Bone marrow (tissue), 2 donors: Measurements from ENCODE around the gene TTC32.
A peak's percentile ranks its signal among the peaks of the same experiment; 100 is the strongest.

ENCODE experiments used
- DNase-seq, 2 donors: peaks; one replicate each; lab custom pipeline; 2025; lab: John Stamatoyannopoulos, UW

The TTC32 gene

DNA sequence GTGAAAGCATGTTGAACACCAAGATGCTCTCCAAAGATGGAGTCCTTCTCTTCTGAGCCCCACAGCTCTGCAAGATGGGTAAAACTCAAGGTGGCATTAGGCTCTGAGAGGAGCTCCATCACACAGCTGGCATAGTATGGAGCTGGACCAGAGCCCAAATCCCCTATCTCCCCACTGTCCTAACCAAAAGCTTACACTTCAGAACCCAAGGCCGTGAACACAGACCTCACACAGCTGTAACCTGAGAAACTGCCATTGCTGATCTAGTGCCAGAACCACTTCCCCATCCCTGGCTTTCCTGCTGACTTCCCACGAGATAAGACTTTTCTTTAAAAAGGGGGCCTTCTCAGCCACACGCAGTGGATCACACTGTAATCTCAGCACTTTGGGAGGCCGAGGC is 25.0 kb downstream of the TTC32 start:
- no peak for DNase-seq

DNA sequence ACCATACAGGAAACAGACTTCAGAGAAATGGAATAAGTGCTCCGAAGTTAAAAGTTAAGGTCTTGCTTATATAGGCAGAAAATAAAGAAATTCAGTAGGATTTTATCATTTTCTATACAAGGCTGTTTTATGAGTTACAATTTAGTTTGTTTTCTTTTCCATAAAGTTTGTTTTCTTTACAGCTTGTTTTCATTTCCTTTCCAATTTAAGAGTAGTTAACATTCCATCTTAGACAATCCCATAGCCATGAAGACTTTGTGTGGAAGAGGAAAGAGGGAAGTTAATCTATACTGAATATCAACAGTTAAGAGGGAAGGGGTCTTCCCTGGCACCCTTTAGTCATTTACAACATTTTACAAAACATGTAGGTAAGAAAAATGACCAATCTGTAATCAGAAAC is 26.5 kb downstream of the TTC32 start:
- DNase-seq, result no peak

DNA sequence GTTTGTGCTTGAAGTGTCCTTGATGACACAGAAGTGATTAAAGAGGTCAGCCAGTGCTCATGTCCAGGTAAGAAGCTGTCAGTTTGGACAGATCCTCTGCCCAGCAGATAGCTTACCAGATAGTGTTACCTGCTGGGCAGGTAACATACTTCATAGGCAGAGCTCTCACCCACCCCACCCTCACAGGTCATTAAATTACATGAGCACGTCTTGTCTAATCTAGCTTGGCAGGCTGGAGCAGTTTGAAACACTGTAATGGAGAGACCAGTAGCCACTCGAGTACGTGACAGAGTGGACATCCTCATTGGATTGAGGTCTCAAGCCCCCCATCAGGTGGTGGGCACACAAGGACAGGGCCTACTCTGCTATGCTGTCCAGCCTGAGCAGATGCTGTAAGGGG is 27.1 kb downstream of the TTC32 start:
- DNase-seq, result no peak

DNA sequence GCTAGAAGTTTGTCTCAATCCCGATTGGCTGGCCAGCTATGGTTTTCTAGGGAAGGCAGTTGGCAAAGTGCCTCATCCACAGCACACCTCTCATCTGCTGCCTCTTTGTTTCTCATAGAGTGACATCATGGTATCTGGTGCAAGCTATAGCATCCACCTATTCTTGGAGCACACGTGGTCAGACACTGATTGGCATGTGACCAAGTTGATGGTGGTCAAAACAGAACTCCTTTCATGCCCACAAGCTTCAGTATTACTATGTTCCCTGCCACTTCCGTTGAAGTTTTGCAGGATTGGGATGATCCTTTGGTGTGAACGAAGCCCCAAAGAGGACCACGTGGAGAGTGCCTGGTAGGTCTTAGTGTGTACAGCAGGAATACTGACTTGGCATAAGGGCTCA is 28.8 kb downstream of the TTC32 start:
- no peak for DNase-seq

DNA sequence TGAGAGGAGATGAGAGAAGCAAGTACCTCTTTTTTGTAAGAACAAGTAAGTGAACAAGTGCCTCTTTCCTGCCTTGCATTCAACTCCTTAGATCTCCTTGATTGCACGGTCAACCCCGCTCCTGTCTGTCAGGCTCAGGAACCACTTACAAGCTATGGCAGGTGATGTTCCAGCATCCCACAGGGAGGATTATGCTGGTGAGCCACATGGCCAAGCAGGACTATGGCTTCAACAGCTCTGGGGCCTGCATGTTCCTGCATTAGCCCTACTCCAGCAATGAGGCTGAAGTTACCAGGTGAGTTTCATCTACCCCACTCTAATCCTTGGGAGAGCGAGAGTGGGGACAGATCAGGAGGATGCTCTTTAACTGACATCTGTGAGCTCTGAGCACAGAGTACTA is 29.5 kb downstream of the TTC32 start:
- no peak for DNase-seq

DNA sequence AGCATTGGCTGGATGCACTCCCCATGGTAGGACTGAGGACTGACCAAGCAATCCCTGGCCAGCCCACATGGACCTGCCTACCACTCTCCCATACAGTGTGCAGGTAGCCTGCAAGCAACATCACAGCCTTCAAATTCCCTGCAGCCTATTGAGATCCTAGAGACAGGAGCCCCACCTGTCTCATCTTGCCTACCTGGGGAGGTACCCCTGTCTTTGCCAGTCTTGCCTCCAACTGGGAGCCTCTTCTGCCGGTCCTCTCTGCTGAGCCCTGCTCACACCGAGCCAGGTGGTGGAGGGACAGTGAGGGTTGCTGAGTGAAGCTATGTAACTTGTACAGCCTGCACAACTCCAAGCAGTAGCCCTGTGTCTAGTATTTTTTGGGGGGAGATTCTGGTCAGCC is 29.9 kb downstream of the TTC32 start:
- DNase-seq, result no peak

DNA sequence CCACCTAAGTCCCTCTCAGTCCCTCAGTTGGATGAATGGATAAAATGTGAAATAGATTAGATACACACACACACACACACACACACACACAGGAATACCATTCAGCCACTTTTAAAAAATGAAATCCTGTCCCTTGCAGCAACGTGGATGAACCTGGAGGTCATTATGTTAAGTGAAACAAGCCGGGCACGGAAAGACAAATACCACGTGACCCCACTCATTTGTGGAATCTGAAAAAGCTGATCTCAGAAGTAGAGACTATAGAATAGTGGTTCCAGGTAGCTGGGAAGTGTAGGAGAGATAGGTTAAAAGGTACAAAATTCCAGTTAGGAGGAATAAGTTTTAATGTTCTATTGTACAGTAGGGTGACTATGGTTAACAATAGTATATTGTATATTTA is 31.0 kb downstream of the TTC32 start:
- no peak for DNase-seq

DNA sequence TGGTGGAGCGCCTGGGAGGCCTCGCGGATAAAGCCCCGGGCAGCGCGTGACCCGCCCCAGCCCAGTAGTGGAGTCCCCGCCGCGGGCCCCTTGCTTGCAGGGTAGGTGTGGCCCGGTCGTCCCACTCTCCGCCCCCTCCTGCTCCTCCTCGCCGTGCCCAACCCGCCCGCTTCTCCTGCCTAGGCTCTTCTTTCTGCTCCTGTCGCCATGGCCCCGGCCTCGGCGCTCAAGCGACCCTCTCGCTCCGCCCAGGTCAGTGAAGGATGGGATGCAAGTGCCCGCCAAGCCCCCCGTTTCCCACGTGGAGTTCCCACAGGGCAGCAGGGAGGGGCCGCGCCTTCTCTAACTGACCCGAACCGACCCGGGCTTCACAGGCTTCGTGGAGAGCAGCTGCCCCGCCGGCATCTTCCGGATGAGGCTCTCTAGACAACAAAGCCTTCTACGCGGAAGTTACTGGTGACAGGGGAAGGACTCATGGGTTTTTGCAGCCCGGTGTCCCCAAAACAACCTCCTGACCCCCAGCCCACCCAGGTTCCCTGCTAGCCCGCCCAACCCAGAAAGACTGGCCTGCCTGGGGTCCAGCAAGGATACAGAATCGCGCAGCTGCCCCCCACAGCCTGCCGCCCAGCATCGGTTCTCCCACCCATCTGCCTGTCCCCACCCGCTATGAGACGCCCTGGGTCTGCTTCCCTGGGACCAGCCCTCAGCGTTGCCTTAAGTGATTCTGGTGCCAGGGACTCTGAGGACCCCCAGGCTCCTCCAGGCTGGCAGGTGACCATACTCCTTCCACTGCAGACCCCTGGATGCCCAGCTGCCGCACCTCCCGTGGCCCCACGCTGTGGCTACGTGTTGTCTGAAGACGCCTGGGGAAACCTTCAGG is 32.8 kb downstream of the TTC32 start:
- DNase-seq, result peak in 1 of 2 donors; percentile 12

DNA sequence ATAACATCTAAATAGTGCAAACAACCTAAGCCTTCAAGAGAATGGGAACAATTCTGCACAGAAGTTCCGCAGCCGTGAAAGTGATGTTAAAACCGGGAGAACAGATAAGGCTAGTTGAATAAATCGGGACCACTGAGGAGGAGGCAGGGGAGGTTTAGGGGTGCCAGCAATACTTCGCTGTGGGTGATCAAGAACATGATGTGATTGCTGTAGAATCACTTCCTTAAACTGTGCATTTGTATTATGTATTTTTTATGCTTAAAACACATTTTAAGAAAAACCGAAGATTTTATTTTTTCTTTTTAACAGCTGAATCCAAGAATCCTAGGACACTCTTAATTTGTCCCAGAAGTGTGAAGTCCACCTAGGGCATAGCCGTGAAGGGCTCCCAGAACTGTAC is 33.6 kb downstream of the TTC32 start:
- DNase-seq, result no peak

DNA sequence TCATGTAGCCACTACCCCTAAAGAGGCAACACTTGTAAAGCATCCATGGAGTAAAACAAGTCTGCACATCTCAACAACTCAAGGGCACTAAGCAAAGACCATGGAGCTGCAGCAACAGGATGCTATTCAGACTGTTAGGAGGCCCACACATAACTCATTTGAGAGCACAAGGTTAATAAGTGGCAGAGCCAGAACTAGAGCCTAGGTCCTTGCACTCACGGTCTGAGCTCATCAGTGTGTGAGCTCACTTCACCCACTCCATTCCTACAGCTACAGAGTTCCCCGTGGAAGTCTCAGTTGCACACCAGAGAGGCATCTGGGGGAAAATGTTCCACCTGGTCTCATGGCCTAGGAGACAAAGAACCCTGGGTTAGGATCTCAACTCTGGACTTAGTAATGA is 35.0 kb downstream of the TTC32 start:
- DNase-seq, result no peak

DNA sequence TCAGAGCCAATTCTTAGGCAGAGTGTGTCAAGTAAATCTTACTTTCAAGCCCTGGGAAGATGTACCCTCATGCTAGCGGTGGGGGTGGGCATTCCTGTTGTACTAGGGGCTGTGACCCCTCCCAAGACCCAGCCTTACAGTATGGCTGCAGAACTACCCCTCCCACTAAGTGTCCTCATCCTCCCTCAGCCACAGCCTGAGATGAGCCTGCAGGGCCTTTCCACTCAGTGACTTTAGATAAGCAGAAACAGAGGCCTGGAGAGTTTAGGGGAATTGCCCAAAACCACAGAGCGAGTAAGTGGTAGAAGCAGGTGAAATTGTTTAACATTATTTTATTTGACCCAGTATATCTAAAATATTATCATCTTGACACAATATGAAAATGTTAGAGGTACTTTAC is 36.6 kb downstream of the TTC32 start:
- DNase-seq, result no peak

DNA sequence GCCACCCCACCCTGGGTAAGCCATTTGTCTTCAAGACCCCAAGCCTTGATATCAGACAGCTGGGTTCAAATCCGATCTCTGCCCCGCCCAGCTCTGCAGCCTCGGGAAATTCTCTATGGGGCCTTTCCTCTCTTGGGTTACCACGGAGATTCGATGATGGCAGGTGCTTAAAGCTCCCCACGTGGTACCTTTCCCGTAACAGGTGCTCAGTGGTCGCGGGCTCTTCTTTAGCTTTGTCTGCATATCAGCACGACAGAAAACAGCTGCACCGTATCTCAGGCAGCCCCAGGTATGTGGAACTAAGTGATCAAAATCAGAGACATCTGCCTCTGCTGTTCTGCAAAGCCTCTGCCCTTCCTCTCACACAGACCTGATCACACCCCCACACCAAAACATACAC is 37.4 kb downstream of the TTC32 start:
- no peak for DNase-seq

DNA sequence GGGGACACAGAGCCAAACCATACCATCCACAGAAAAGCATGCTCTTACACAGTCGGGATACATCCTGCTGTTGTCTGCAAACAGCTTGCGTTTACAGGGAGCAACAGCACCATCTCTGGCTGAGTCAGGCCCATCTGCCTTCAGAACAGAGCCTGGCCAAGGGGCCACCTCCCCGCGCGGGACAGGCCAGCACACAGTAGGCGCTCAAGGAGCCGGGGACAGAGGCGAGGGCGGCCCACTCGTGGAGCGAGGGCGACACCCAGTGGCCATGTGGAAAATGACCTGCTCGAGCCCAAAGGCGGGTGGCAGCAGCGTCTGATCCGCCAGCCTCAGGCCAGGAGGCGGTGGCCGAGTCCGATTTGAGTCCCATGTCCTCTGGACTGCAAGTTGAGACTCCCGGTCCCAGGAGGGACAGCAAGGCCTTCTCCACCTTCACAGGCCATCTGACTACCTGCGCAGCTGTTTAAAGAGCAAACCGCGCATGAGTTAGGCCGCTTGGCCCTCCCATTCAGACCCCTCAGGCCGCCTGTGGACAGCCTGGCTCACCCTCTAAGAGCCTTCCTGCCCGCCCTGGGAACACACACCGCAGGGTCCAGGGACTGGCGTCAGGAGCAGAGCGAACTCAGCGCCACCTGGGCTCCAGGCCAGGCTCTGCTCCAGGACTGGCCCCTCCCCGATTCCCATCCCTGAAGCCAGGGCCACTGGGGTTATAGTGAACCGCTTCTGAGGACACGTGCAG is 38.3 kb downstream of the TTC32 start:
- peak; percentile 1 to 49 for DNase-seq

DNA sequence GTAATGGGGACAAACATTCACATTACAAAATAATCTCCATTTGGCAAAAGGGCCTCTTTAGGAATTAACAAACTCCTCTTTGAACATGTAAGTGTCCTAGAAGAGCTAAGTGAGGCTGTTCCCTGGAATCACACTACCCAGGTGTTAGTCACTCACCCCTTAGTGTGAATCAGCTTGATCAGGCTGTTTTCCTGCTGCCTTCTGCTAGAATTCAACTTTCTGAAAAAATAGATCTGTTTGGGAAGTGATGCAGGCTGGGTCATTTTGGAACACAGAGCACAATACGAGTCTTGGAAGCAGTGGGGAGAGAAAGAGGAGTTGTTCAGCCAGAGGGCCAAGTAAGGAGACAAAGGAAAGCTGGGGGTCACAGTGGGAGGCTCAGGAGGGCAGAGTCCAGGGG is 40.0 kb downstream of the TTC32 start:
- no peak for DNase-seq

DNA sequence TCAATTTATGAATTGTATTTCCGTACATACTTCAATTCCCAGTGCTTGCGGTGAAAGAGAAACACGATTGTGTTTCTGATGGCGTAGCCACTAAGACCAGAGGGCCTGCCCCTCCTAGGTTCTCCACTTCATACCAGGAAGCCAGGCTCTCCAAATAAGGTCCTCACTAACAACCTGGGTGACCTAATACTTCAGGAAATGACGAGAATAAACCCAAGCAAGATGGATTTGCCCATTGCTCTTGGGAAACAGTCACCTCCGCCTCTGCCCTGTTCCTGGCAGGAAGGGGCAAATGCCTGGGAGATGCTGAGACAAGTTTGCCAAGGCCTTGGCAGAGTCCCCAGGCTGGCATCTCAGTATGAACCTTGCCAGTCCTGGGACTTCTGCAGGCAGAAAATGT is 41.8 kb downstream of the TTC32 start:
- no peak for DNase-seq

DNA sequence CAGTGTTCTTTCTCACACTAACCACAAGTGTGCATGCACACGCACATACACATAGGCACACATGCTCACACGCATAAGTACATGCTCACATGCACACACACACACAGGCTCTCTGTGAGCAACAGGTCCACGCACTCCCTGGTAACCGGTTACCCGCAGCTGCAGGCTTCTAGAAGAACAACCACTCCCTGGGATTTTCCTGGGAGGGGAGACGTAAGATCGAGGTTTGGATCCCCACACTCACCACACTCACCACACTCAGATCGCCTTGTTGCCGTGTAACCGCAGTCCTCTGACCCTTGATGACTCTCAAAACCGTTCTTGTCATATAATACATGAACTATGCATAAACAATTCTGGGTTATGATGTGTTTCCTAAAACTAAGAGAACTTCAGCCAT is 42.2 kb downstream of the TTC32 start:
- no peak for DNase-seq

DNA sequence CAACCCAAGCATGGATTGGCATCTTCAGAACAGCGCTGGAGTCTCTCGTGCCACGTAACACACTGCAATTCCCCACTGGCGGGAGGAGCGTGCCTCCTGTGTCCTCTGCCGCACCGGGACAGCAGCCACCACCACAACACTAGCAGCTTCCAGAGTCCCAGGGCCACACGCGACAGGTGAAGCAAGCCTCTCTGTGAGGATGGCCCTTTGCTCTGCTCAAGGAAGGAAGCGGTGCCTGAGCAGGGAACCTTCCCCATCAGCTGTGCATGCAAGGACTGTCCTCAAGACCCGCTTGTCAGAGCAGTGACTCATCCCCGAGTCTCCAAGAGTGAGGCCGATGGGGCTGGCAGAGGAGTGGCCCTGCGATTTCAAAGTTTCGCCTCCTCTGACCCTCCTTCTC is 44.0 kb downstream of the TTC32 start:
- DNase-seq, result no peak

DNA sequence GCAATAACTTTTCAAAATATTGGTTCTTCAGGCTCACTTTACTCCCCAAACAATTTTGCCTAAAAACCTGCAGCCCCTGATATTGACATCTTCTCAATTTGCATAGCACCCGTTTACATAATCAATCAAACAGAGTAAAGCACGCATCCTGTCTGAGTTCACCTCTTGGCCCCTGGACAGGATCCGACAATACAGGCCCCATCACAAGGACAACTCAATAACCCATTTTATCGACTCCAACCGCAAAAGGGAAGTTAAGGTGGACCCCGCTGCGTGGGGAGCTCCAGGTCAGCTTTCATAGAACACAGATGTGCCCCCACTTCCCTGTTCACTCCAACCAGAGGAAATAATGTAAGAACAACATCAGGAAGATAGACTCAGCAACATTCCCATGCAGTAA is 44.7 kb downstream of the TTC32 start:
- no peak for DNase-seq

DNA sequence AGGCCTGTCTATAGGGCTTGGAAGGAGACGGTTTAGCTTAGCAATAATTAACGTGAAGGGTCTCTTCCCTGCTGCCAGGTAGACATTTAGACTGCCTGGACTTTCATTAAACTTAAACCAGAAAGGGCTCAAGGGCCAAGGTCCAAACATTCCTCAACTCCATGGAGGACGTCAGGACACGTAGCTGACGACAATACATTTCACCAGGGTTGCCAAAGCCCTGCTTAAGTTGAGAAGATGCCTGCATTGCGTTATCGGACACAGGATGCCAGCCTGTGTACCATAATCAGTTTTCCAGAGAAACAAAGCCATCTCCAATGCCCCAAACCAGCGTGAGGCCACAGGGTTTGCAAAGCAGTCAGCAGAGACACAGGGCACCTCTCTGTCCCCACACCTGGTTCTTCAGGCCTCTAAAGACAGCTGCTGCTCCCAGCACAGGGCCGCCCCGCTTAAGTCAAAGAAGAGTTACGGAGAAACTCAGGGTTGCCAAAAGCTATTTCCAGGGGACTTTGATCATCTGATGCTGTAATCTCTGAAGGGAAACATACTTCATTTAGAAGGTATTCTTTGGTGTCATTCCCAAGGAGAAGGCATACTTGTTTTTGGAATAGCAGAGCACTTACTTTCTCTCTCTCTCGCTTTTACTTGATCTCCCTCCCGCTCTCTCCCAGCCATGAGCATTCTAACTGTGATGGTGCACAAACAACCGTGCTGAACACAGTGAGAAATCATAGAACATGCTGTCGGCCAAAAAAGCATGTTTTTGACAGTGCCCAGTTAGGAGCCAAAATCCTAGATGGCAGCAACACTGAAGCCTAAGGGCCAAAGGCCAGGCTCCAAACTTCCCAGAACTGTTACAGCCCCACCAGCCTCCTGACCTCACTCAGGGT is 46.0 kb downstream of the TTC32 start:
- DNase-seq, result no peak

DNA sequence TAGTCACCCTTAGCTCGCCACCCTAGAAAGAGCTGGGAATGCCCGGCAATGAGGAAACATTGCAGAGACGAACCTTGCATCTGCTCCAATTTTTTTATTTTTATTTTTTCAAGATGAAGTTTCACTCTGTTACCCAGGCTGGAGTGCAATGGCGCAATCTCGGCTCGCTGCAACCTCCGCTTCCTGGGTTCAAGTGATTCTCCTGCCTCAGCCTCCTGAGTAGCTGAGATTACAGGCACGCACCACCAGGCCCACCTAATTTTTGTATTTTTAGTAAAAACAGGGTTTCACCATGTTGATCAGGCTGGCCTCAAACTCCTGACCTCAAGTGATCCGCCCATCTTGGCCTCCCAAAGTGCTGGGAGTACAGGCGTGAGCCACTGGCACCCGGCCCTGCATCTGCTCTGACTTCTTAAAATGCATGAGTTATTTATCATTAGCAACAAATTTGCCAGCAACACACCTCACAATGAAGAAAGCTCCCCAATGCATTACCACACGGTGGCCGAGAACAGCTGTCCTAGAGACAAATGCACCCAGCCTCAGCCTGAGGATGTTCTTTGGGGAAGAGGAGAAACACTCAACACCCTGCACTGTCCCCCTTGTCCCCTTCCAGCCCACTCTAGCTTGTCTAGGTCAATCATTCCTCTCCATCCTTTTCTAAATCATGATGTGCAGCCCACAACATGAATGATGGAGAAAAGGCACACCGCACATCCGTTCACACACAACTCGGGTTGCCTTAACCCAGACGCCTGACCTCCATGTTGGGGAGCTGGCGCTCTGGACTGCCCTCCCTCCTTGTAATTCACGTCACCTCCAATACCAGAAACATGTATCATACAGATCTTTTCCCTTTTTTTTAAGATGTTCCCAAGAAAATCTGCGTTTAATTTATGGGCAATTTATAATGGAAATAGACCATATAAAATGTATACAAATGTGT is 46.9 kb downstream of the TTC32 start:
- no peak for DNase-seq

DNA sequence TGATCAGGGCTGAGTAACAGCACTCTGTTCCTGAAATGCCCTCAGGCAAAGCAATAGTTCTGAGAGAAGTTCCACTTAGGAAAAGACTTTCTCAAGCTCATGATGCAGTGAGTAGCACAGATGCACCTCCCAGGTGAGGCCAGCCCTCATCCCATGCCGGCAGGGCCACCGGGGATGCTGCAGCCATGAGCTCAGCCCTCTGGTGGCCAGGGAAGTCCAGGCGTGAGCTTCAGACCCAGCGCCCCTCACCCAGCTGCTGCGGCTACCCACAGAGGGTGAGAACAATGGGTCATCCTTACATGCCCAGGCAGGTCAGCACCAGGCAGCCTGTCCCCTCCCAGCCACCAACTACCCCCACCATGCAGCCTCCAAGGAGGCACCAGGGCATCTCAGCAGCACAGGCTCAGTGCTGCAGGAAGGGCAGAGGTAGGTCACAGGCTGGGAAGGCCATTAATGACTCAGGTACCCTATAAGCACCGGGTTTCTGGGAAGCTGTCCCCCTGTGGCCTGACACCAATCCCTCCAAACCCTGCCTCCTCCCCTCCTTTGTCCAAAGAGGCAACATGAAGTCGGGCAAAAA is 50.6 kb downstream of the TTC32 start:
- no peak for DNase-seq
